ENCODE results near the gene SLC9A3.

DNA sequence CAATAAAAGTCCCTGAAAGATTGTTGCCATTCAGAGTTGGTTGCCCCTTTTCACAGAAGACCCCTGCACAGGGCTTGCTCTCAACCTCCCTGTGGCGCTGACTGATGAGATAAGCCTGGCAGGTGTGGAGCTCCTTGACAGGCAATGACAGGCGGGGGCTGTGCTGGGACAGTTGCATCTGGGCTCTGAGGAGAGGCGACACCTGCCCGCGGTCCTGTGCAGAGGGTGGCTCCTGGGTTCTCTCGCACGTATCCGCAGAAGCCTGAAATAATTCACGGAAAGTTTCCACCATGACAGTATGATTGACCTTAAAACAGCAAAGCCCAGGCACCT is 101.0 kb downstream of the SLC9A3 start:
- TF ChIP-seq, protein P1, sequence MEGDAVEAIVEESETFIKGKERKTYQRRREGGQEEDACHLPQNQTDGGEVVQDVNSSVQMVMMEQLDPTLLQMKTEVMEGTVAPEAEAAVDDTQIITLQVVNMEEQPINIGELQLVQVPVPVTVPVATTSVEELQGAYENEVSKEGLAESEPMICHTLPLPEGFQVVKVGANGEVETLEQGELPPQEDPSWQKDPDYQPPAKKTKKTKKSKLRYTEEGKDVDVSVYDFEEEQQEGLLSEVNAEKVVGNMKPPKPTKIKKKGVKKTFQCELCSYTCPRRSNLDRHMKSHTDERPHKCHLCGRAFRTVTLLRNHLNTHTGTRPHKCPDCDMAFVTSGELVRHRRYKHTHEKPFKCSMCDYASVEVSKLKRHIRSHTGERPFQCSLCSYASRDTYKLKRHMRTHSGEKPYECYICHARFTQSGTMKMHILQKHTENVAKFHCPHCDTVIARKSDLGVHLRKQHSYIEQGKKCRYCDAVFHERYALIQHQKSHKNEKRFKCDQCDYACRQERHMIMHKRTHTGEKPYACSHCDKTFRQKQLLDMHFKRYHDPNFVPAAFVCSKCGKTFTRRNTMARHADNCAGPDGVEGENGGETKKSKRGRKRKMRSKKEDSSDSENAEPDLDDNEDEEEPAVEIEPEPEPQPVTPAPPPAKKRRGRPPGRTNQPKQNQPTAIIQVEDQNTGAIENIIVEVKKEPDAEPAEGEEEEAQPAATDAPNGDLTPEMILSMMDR (conservative IDR thresholded peaks at IDR 0.05 in 1 of 2, IDR thresholded peaks at IDR 0.05 in 1 of 2; ENCODE audit: extremely low read depth in 1 of 2, insufficient read depth in 1 of 2, low read depth in 1 of 2, low read length in 2 of 2) = no peak
- no peak for TF ChIP-seq EZH2 (IDR thresholded peaks at IDR 0.05; ENCODE audit: borderline replicate concordance, low read length)

Data from mammary epithelial cell (primary cell).